Osteoblast (primary cell): ENCODE data around the gene SEC23B. TPM values are rescaled to one million over a fixed set of nuclear protein-coding genes. Genes with fewer than 3 reads are reported as not detected.

Source experiments
- DNase-seq: peaks from one replicate; pipeline ENCODE4 v3.0.0; 2011; ENCODE audit warnings: low spot score, mixed read lengths; ENCODE audit not compliant: insufficient read length; ENCODE audit errors: missing footprints
- H2AFZ ChIP-seq: 2 replicates; pipeline ENCODE4 v1.6.0; 2011; ENCODE audit warnings: mild to moderate bottlenecking, low read length
- H3K27ac ChIP-seq: 2 replicates; pipeline ENCODE4 v1.5.1; 2011; ENCODE audit warnings: mild to moderate bottlenecking, low read depth, low read length, moderate library complexity
- H3K27me3 ChIP-seq: 2 replicates; pipeline ENCODE4 v1.6.0; 2012; ENCODE audit warnings: mild to moderate bottlenecking, control low read depth, inconsistent platforms, low read length, moderate library complexity; ENCODE audit not compliant: insufficient read depth
- H3K36me3 ChIP-seq: 2 replicates; pipeline ENCODE4 v1.5.1; 2011; ENCODE audit warnings: mild to moderate bottlenecking, low read length, control low read depth, moderate library complexity; ENCODE audit not compliant: insufficient read depth
- H3K4me1 ChIP-seq: 2 replicates; pipeline ENCODE4 v1.5.1; 2011; ENCODE audit warnings: mild to moderate bottlenecking, low read length, control low read depth, moderate library complexity; ENCODE audit not compliant: insufficient read depth
- H3K4me2 ChIP-seq: 2 replicates; pipeline ENCODE4 v1.6.0; 2011; ENCODE audit warnings: mild to moderate bottlenecking, low read length; ENCODE audit not compliant: insufficient read depth
- H3K4me3 ChIP-seq: fragments of 200-600 bp; sonication (generic); 3 replicates; pipeline ENCODE4 v1.5.1; 2012; ENCODE audit warnings: mild to moderate bottlenecking, low read length, inconsistent platforms; ENCODE audit not compliant: insufficient read depth
- H3K79me2 ChIP-seq: 2 replicates; pipeline ENCODE4 v1.6.0; 2012; ENCODE audit warnings: mild to moderate bottlenecking, low read length, control low read depth, inconsistent platforms; ENCODE audit not compliant: insufficient read depth
- H3K9me3 ChIP-seq: 2 replicates; pipeline ENCODE4 v1.5.1; 2011; ENCODE audit warnings: low read depth, low read length, control low read depth
- H4K20me1 ChIP-seq: 2 replicates; pipeline ENCODE4 v1.6.0; 2012; ENCODE audit warnings: mild to moderate bottlenecking, low read length, control low read depth; ENCODE audit not compliant: insufficient read depth
- total RNA-seq: library from RNA; depleted of rRNA; stranded (reverse); fragments of >200 nt; gene quantifications from 2 replicates; pipeline ENCODE4 v1.2.3, GENCODE V29; 2012
- TF ChIP-seq, protein P1 (sequence below): IDR thresholded peaks from 2 replicates; pipeline ENCODE4 v1.5.1; 2011; ENCODE audit warnings: mild to moderate bottlenecking, low read depth, low read length, moderate library complexity; ENCODE audit errors: extremely low read depth

The SEC23B gene
- total RNA-seq, 1 donor, result 30.8 TPM

DNA sequence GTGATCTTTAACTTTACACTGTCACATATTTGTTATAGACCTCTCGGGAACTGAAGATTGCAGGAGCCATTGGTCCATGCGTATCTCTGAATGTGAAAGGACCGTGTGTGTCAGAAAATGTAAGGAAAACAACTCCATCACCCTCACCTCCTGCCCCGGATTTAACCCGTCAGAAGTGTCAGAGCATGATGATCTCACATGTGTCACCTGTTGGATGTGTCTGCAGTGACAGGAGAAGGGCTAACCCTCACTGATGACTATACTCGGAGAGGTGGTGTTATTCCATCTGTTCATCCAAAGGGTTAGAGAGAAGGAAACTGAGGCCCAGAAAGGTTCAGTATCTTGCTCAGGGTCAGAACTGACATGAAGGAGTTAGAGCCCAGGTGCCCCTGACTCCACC is 24.9 kb downstream of the SEC23B start:
- H3K36me3 ChIP-seq, result peaks cover 70% of the 10 kb centered on the region

DNA sequence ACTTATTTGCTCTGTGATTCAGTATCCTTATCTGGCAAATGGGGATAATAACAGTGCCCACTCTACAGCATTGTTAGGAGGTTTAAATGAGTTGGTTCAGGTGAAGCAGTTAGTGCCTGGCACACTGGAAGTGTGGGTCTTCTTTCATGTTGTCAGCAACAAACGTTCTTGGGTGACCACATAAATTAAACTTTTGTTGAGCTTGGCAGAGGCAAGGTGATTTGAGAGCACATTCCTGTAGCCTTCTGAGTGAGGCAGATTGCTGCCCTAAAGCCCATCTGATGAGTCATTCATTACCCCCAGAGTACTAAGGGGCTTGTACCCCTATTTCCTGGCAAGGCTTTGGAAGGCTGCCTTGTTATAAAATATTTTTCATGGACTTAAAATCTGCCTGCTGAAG is 25.8 kb downstream of the SEC23B start:
- Histone ChIP-seq H3K36me3 (peaks cover 65% of the 10 kb centered on the region), H4K20me1 (no peaks in the 10 kb centered on the region), H3K9me3 (no peaks in the 10 kb centered on the region), H3K4me1 (peaks cover 11% of the 10 kb centered on the region), H3K27ac (no peak overlapping the region), H2AFZ (no peak overlapping the region), H3K79me2 (peaks cover 6% of the 10 kb centered on the region), H3K4me2 (no peak overlapping the region), H3K4me3 (no peak overlapping the region), H3K27me3 (no peaks in the 10 kb centered on the region)
- TF ChIP-seq, protein P1, sequence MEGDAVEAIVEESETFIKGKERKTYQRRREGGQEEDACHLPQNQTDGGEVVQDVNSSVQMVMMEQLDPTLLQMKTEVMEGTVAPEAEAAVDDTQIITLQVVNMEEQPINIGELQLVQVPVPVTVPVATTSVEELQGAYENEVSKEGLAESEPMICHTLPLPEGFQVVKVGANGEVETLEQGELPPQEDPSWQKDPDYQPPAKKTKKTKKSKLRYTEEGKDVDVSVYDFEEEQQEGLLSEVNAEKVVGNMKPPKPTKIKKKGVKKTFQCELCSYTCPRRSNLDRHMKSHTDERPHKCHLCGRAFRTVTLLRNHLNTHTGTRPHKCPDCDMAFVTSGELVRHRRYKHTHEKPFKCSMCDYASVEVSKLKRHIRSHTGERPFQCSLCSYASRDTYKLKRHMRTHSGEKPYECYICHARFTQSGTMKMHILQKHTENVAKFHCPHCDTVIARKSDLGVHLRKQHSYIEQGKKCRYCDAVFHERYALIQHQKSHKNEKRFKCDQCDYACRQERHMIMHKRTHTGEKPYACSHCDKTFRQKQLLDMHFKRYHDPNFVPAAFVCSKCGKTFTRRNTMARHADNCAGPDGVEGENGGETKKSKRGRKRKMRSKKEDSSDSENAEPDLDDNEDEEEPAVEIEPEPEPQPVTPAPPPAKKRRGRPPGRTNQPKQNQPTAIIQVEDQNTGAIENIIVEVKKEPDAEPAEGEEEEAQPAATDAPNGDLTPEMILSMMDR, result no peak
- no peak for DNase-seq

More for the DNA sequence above, 24.9 kb downstream of the SEC23B start:
- Histone ChIP-seq H4K20me1 (no peaks in the 10 kb centered on the region), H2AFZ (no peak overlapping the region), H3K9me3 (no peaks in the 10 kb centered on the region), H3K27me3 (no peaks in the 10 kb centered on the region), H3K4me2 (no peak overlapping the region), H3K4me3 (no peak overlapping the region), H3K27ac (no peak overlapping the region), H3K4me1 (peaks cover 19% of the 10 kb centered on the region), H3K79me2 (peaks cover 6% of the 10 kb centered on the region)
- TF ChIP-seq, protein P1, result no peak
- no peak for DNase-seq

DNA sequence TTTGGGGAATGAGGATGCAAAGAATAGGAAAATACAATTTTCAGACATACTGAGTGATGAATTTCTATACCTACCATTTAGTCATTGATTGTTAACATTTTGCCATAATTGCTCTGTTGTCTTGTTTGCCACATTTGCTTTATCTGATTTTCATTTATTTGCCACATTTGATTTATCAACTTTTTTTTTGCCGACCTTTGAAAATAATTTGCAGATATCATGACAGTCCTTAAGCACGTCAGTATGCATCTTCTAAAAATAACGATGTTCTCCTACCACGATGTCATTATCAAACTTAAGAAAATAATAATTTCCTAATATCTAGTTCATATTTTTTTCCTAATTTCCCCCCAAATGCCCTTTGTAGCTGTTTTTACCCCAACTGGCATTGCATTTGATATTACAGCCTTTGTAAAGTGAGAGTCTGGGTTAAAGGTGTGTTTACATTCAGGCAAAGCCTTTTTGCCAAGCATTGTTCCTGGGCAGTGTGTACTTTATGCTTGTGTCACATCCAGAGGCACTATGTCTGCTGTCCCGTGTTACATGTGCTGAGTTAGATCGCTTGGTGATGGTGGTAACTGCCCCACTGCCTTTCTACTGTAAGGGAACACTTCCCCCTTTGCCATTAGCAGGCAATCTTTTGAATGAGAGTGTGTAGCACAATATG is 26.4 kb downstream of the SEC23B start:
- no peaks in the 10 kb centered on the region for H4K20me1 ChIP-seq
- peaks cover 11% of the 10 kb centered on the region for H3K4me1 ChIP-seq
- H3K79me2 ChIP-seq, result peaks cover 1% of the 10 kb centered on the region
- peaks cover 63% of the 10 kb centered on the region for H3K36me3 ChIP-seq
- no peaks in the 10 kb centered on the region for H3K27me3 ChIP-seq
- H3K9me3 ChIP-seq, result no peaks in the 10 kb centered on the region
- no peak overlapping the region for H3K4me3 ChIP-seq
- no peak overlapping the region for H3K27ac ChIP-seq
- no peak overlapping the region for H3K4me2 ChIP-seq
- TF ChIP-seq, protein P1, result no peak
- H2AFZ ChIP-seq, result no peak overlapping the region
- no peak for DNase-seq

DNA sequence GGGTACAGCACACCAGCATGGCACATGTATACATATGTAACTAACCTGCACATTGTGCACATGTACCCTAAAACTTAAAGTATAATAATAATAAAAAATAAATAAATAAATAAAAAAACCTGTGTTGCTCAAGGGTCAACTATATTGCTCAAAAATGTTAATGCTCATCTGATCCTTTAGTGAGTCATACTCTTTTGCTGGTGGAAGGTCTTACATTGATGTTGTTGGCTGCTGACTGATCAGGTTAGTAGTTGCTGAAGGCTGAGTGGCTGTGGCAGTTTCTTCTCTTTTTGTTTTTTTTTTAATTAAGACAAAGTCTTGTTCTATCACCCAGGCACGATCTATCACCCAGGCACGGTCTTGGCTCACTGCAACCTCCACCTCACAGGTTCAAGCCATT is 29.9 kb downstream of the SEC23B start:
- H3K4me3 ChIP-seq, result no peak overlapping the region
- no peak for DNase-seq
- H3K4me2 ChIP-seq, result no peak overlapping the region
- H3K27me3 ChIP-seq, result no peaks in the 10 kb centered on the region
- H3K4me1 ChIP-seq, result peaks cover 26% of the 10 kb centered on the region
- peaks cover 48% of the 10 kb centered on the region for H3K36me3 ChIP-seq
- no peaks in the 10 kb centered on the region for H4K20me1 ChIP-seq
- no peak overlapping the region for H2AFZ ChIP-seq
- TF ChIP-seq, protein P1, result no peak
- H3K79me2 ChIP-seq, result no peaks in the 10 kb centered on the region
- no peaks in the 10 kb centered on the region for H3K9me3 ChIP-seq
- H3K27ac ChIP-seq, result no peak overlapping the region
